HG03469 (cell line): ENCODE data around the gene EFCAB7.

ENCODE experiments used
- ATAC-seq: cut with Tn5 transposase; IDR thresholded peaks from one replicate; pipeline ENCODE4 v1.9.1; 2021; ENCODE audit warnings: mild to moderate bottlenecking, moderate library complexity, moderate number of reproducible peaks; ENCODE audit not compliant: unreplicated experiment

The EFCAB7 gene, protein sequence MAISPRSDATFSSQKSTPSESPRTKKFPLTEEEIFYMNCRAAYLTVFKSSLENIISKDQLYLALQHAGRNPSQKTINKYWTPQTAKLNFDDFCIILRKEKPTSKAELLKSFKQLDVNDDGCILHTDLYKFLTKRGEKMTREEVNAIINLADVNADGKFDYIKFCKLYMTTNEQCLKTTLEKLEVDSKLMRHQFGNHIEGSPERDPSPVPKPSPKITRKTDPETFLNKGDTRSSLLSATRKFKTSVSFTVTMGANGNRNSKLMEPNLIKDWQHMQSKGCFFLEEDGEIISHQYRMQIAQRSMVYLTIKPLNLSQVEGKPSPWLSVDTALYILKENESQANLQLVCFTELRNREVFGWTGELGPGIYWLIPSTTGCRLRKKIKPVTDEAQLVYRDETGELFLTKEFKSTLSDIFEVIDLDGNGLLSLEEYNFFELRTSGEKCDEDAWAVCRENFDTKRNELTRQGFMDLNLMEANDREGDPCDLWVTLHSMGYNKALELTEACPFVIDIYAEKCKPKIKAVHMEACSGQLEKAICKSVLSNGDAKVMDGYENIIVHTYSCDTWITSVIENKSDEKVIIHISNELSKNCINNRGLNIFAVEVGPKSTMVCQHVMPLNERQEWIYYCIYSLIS

DNA sequence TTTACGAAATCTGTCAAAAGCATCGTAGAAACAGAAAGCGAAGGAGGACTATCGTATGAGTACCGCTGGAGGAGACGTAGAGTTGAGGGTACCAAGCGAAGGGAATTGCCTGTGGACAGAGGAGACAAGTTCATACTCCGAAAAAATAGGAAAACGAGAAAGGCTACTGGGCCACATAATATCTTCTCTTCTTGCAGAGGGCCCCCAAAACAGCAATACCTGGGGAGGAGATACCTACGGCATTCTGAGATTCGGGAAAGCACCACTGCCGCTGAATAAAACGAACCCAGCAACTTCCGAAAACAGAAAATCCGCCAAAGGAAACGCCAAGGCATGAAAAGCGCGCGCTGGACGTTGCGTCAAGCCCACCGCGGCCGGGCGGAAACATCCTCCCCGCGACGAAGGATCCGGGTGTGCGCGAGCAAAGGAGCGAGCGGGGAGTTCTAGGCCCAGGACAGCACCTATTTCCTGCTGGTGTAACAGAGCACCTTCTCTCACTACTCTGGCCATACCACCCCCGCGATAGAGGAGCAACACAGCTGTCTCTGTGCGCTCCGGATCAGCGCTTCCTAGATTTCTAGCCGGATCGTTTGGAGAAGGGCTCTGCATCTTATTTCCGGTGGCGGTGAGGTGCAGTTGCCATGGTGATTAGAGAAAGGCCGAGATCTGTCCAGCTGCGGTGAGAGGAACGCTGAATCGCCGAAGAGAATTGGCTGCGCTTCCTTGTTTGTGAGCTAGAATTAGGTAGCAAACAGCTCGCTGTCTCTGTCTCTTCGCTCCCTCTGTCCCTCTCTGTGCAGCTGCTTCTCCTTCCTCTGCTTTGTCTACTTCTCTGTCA, at the start of gene EFCAB7, which contains the start of gene ITGB3BP:
EFCAB7 (plus strand) TSS at position 635 of the 838 bp plus-strand sequence. CDS start 2,048 bp downstream, outside the sequence.
ITGB3BP (minus strand) TSS at position 335 of the 838 bp plus-strand sequence; CDS start at position 243, 92 bp downstream.
- ATAC-seq, result peak; percentile 83

DNA sequence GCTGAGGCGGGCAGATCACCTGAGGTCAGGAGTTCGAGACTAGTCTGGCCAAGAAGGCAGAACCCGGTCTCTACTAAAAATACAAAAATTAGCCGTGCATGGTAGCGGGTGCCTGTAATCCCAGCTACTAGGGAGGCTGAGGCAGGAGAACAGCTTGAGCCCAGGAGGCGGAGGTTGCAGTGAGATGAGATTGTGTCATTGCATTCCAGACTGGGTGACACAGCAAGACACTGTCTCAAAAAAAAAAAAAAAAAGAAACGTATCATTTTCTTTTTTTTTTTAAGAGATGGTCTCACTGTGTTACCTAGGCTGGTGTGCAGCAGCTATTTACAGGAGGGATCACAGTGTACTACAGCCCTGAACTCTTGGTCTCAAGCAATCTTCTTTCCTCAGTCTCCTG, 47.6 kb upstream of the EFCAB7 start:
- no peak for ATAC-seq

DNA sequence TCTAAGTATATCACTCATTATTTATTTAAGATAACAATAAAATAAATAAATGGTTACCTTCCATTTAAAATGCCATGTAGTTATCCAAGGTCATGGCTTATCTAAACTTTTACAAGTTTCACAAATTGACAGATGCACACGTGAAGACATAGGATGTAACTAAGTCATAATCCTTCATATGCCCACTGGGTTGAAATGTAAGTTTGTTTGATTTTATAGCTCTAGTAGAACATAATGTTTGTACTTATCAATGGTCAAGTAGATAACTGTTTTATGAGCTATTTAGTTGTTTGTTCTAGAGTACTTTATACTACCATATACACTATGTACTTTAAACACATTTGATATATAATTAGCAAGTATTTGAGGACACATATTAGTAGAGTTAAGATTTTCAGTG, 43.3 kb upstream of the EFCAB7 start:
- ATAC-seq, result no peak

DNA sequence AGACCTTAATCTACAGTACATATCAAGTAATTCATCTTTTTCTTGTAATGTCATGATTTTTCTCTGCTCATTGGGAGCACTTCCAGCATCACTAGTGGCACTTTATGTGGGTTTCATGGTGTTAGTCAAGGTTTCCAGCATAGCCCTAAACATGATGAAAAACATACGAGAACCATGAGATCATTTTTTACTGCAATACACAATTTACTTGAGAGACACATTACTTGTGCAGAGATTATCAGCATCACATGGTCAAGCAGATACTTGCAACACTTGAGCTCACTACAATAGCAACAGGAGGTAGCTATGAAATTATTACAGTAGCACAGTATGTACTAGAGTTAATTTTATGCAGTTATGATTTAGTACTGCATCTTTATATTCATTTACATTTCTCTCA, 36.7 kb upstream of the EFCAB7 start:
- ATAC-seq, result no peak

DNA sequence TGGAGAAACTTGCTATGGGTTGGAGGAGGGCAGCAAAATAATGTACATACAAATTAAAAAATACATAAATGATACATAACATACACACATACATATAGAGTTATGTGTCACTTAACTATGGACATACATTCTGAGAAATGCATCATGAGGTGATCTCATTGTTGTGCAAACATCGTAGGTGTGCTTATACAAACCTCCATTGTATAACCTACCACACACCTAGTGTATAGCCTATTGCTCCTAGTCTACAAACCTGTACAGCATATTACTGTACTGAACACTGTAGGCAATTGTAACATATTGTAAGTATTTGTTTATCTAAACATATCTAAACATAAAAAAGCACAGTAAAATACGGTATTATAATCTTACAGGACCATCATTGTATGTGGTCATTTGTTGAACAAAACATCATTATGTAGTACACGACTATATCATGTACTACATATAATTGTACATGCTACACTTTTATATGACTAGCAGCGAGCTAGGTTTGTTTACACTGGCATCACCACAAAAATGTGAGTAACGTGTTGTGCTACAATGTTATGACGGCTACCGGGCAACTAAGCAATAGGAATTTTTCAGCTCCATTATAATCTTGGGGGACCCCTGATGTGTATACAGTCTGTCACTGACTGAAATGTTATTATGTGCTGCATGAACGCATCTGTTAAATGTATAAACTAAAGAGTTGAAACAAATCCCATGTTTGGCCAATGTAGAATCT, 35.8 kb upstream of the EFCAB7 start:
- no peak for ATAC-seq

DNA sequence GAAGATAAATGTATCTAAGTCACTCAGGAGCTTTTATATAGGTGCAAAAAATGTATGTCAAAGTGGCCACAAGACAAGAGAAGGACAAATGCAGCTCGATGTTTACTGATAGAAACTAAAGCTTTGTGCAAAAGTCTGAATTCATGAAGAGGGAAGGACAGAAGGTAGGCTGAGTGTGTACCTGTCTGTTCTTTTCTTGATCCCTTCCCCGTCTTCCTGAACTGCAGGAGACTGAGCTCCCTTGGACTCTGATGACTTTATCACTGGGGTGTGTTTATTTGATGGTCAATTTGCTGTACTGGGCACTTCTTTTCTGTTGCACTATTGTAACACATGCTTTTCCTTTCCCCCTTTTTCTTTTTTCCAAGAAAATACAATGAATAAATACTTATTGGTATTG, 25.7 kb upstream of the EFCAB7 start:
- no peak for ATAC-seq

DNA sequence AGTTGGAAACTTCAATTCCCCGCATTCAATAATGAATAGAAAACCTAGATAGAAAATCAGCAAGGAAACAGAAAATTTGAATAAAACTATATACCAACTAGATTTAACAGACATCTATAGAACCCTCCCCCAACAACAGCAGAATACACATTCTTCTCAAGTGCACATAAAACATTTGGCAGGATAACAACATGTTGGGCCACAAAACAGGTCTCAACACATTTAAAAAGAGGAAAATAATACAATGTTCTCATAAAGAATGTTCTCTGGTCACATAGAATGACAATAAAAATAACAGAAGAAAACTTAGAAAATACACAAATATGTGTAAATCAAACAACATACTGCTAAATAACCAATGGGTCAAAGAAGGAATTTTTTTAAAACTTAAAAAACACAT, 25.2 kb upstream of the EFCAB7 start:
- no peak for ATAC-seq

DNA sequence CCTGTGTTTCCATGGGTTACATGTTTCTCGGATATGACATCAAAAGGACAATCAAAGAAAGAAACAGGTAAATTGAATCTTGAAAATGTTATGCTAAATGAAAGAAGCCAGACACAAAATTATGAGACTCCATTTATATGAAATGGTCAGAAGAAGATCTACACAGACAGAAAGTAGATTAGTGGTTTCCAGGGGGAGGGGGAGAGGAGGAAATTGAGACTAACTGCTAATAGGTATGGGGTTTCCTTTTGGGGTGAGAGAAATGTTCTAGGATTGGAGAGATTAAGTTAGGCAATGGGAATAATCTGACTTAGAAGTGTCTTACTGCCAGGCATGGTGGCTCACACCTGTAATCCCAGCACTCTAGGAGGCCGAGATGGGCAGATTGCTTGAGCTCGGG, 22.1 kb upstream of the EFCAB7 start:
- ATAC-seq, result no peak

DNA sequence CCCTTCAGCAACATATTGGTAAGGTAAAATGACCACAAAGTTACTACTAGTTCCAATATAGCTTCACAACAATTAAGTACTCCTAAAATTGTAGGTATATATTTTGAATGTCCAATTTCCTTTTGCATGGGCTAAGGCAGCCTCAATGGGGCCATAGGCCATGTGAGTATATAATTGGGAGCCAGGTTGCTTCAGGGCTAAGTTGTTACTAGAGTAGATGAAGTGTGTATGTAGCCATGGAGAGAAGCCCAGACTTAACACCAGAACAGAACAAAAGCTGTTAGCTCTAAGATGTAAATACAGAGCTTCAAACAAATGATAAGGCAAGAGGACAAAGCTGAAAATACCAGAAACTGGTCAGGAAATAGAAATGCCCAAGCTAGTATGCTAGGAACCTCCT, 16.5 kb upstream of the EFCAB7 start:
- ATAC-seq, result no peak

DNA sequence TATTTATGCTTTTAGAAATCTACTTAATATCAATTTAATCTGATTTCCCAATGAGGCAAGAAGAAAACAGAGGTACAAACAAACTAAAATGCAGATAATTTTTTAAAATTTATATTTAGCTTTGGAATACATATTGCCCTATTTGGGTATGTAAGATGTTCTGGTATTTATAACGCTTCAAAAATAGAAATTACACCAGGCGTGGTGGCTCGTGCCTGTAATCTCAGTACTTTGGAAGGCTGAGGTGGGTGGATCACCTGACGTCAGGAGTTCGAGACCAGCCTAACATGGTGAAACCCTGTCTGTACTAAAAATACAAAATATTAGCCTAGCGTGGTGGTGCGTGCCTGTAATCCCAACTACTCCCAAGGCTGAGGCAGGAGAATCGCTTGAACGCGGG, 13.6 kb upstream of the EFCAB7 start:
- ATAC-seq, result no peak

DNA sequence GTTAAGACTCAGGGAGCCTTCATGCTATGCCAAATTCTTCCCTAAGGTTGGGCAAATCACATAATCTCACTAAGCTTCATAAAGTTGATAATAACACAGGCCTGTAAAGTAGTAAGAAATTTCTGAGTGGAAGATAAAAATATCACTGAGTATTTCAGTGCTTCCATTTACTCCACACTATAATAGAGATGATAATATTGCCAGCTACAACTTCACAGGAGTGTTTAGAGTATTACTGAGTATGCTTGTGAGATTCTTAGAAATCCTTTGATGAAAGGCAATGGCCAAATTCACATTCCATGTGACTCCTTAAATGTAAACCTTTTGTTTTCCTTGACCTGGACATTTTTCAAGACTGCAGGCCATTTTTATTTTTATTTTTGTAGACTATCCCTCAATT, 10.7 kb upstream of the EFCAB7 start:
- ATAC-seq, result no peak

DNA sequence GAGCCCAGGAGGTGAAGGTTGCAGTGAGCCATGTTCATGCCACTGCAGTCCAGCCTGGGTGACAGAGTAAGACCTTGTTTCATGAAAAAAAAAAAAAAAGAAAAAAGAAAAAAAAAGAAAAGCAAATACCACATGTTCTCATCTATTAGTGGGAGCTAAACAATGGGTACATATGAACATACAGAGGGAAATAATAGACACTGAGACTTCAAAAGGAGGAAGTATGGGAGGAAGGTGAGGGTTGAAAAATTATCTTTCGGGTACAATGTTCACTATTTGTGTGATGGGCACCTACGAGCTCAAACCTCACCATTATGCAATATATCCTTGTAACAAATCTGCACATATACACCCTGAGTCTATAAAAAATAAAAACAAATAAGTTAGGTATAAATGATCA, 6.7 kb upstream of the EFCAB7 start:
- ATAC-seq, result no peak

DNA sequence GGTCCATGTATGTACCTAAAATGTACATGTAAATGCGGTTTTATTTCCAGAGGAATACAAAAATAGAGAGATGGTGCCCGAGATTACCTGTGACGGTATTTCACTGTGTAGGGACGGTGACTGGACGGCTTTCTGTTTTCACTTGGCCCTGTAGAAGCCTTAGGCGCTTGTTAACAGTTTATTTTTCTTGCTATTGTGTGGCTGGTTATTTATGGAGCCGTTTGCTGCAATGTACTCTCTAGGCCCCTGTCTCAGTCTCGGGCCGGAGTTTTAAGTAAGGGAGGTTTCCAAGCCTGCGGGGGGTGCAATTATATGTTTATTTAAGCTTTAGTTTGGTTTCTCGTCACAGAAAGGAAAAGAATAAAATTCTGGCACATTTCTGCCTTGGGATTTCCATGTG, 413 bp downstream of the EFCAB7 start:
- no peak for ATAC-seq

DNA sequence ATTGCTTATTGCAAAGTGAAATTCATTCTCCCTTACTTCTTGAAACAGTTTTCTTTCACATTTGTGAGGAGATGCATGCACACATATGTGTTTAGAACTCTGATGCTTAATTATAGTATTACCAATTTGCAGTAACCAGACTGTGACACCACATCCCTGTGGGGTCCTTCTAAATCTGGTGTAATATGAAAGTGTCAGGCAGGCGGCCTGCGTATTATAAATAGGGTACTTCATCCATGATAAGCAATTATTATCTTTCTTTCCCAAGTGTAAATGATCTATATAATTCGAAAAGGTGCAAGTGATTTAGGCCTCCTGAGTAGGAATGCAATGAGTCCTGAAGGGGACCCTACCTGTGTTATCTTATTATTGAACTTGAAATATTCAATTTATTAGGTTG, 876 bp downstream of the EFCAB7 start:
- ATAC-seq, result no peak

DNA sequence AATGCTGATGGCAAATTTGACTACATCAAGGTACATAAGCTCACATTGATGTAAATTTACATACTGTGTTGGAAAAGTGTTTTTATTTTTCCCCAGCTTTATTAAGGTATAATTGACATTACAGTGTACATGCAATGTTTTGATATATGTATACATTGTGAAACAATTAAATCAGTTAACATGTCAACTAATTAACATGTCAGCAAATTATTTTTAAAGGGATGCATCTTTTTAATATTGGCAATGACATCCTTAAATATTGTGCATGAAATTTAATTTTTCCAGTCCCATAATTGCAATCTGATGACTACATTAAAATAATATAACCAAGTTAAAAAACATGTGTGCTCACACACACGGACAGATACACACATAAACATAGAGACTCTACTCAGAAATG, 9.4 kb downstream of the EFCAB7 start:
- ATAC-seq, result no peak

DNA sequence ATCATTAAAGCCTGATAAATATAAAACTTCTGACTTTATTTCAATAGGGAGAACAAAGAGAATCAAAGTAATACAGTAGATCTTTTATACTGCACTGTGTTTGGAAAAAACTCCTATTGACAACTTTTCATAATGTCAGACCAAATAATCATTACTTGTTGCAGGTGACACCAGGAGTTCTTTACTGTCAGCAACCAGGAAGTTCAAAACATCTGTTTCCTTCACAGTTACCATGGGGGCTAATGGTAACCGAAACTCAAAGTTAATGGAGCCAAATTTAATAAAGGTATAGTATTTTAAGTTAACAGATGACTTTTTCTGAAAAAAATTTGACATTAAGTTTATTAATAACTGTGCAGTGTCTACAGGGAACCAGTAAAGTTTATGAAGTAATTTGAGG, 10.6 kb downstream of the EFCAB7 start:
- no peak for ATAC-seq

DNA sequence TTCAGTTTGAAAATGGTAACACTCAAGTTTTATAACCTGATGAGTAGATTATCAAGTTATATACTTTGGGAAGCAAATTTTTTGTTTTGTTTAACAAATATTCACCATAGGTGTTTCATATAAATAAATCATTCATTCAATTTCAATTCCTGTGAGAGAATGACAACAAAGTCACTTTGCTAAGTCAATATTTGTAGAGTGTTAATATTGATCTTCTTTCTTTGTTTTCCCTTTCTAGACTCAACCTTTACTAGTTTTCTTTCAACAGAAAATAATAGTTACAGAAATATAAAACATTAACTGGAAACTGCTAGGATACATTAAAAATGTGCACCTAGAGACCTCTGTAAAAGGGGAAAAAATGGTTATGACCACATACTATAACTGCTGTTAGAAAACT, 11.1 kb downstream of the EFCAB7 start:
- no peak for ATAC-seq

DNA sequence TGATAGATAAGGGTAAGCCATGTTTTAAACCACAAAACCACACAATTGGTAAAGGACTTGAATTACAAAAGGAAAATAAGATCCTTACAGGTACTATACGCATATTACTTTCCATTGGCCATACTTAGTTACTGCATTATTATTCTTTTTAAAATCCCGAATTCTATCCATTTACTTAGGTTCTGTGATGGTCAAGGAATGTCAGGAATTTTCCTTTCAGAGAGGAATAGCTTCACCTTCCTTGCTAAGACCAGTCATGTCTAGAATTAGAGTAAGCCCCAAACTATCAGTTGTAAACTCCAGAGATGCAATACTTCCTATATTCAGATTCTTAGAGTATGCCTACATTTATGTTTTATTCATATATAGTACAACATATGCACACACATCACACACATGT, 13.7 kb downstream of the EFCAB7 start:
- no peak for ATAC-seq

DNA sequence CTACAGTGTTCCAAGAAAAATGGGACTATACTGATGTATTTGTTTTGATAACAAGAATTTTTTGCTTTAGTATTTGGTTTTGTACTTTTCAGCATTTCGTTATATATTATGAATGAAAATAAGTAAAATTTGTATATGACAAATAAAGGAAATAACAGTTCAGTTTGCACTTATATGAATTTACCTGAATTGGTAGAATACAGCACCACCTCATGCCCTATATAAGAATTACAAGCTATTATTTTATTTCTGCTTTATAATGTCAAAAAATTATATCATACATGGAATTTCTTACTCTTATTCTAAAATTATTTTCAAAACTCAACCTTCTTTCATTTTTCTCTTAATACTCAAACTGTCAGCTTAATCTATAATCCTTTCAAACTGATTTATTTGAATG, 14.6 kb downstream of the EFCAB7 start:
- no peak for ATAC-seq

DNA sequence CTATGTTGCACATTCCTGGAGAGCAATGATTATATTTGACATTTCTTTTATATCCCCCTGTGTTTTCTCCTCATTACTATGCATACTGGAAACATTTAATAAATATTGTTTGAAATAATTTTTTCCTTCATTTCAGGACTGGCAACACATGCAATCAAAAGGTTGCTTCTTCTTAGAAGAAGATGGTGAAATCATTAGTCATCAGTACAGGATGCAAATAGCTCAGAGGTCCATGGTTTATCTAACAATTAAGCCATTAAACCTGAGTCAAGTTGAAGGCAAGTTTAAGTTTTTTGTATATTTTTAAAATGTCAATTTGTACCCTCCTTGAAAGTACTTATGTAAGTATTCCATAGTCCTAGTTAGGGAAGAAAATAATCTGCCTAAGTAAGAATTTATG, 22.5 kb downstream of the EFCAB7 start:
- no peak for ATAC-seq
